ENCODE data around the gene TMEM150B.
"Not testable (repeated sequence)": the region's sequence is repeated elsewhere in the genome, so short reads cannot be mapped to it uniquely, and the experiment has no call there.

TMEM150B gene

DNA sequence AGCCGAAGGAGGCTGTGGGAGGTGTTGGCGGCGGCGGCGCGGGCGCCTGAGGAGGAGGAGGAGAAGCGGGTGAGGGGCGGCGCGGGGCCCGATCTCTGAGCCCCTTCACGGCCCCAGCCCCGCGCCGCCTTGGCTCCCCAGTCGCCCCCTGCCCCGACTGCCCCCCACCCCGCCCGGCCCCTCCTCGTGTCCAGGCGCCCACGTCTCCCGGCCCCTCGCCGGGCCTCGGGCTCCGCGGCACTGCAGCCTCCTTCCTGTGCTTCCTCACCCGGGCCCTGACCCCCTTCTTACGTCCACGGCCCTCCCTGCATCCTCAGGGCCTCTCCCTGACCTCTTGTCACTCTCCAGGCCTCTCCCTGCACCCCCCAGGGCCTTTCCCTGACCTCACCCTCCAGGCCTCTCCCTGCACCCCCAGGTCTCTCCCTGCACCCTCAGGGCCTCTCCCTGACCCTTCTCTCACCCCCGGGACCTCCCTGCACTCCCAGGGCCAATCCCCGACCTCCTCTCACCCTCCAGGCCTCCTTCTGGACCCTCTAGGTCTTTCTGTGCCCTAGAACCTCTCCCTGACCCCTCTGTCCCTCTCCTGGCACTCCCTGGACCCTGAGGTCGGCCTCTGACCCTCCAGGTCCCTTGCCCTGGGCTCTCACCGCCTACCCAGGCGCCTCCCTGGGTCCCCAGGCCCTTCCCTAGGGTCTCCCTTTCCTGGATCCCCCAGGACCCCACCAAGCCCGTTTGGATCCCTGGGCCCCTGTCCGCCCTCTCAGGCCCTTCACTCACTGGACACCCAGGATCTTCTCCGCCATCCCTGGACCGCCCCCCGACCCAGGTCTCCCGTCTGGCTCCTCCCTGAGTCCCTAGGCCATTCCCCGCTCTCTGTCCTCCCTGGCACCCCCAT is 15.0 kb upstream of the TMEM150B start:
- no peak for FAIRE-seq
- no peak for DNase-seq (ENCODE audit: low spot score)

DNA sequence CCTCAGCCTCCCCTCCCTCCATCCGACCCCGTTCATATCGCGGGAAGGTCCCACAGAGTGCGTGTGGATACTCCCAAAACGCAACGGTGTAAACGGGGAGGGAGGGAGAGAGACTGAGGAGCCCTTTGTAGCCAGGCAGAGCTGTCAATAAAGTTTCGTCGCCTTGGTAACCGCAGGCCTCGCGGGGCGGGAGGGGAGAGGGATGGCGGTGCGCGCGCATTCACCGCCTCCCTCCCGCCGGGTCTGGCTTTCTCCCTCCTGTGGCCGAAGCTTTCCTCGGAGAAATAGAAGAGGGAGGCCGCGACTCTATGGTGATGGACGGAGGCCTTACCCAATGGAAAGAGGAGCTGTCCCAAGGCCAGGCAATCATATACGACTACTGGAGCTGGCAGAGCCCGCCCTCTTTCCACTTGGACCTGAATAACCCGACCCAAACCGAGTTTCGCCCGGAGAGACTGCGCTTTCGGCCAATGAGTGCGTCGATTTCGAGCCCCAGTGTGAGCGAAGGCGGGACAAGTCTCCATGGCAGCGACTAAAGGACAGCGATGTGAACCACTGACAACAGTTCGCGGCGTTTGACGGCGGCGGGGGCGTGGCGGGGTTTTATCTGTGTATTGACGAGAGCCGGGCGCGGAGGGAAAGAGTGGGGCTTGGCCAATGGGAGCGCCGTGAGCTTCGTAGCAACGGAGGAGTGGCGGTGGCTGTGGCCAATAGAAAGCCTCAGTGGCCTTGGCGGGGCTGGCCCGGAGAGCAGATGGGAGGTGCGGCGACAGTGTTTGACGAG is 14.2 kb upstream of the TMEM150B start, which contains the start of gene KMT5C:
Gene KMT5C, plus strand, starts transcription at position 772 of the 784 bp plus-strand sequence. CDS start 2,061 bp downstream, outside the sequence.
- DNase-seq (ENCODE audit: low spot score): peak; percentile 98
- FAIRE-seq: peak; percentile 99

DNA sequence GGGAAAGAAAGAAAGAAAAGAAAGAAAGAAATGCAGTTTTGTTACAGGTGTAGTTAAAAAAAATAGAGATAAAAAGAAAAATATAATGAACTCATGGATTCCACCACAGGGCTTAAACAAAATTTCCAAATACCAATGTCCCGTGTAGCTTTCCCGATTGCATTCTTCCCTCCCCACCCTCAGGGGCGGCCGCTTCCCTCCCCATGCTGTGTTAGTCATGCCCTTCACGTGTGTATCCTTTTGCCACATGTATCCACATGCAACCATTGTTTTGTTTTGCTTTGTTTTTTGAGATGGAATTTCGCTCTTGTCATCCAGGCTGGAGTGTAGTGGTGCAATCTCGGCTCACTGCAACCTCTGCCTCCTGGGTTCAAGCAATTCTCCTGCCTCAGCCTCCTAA is 11.0 kb upstream of the TMEM150B start:
- FAIRE-seq (no peak), DNase-seq (ENCODE audit: low spot score) (no peak)

DNA sequence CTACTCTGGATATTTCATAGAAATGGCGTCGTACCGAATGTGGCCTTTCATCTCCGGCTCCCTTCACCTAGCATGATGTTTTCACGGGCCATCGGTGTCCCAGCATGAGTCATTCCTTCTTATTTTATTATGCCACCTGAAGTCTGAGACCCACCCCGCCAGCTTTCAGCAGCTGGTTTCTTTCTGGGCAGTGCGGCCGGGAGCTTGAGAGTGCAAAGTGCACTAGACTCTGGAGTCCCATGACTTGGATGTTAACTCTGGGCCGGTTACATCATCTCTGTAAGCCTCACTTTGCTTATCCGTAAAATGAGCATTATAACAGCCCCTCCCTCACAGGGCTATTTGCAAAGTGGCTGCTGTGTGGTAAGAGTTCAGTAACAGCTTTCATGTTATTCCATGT is 8.7 kb upstream of the TMEM150B start:
- no peak for FAIRE-seq
- DNase-seq (ENCODE audit: low spot score): no peak

DNA sequence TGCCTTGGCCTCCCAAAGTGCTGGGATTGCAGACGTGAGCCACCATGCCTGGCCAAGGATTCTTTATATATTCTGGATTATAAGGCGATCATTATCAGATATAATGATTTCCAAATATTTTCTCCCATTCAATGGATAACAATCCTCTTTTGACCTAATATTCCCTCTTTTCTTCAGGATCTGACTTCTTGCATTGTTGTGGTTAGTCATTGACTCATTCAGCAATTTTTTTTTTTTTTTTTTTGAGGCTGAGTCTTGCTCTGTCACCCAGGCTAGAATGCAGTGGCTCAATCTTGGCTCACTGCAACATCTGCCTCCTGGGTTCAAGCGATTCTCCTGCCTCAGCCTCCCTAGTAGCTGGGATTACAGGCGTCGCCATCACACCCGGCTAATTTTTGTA is 4.7 kb upstream of the TMEM150B start:
- DNase-seq (ENCODE audit: low spot score); FAIRE-seq: not testable (repeated sequence)

DNA sequence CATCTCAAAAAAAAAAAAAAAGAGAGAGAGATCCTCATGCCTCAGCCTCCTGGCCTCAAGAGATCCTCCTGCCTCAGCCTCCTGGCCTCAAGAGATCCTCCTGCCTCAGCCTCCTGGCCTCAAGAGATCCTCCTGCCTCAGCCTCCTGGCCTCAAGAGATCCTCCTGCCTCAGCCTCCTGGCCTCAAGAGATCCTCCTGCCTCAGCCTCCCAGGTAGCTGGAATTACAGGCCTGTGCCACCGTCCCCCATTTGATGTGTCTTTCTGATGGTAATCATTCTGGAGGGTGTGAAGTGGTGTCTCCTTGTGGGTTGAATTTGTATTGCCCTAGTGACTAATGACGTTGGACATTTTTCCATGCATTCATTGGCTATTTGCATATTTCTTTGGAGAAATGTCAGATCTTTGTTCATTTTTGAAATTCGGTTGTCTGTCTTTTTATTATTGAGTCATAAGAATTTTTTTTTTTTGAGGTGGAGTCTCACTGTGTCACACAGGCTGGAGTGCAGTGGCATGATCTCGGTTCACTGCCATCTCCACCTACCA is 3.7 kb upstream of the TMEM150B start:
- peak; percentile 35 for DNase-seq (ENCODE audit: low spot score)
- not testable (repeated sequence) for FAIRE-seq

DNA sequence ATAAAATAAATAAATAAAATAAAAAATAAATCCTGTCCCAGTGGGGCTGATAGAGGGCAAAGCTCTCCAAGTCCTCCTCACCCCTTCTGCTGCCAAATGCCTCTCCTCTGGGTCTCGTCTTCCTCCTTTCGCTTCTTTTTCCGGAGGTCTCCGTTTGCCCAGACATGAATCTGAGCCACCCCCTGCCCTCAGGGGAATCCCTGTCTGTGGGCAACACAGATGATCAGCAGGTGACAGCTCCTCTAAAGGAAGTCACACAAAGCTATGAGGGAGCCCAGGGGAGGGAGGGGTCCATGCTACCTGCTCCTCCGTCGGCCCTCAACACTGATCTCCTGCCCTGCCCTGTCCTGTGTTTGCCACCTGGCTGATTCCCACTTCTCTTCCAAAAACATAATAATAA is 479 bp downstream of the TMEM150B start:
- FAIRE-seq (no peak), DNase-seq (ENCODE audit: low spot score) (no peak)

DNA sequence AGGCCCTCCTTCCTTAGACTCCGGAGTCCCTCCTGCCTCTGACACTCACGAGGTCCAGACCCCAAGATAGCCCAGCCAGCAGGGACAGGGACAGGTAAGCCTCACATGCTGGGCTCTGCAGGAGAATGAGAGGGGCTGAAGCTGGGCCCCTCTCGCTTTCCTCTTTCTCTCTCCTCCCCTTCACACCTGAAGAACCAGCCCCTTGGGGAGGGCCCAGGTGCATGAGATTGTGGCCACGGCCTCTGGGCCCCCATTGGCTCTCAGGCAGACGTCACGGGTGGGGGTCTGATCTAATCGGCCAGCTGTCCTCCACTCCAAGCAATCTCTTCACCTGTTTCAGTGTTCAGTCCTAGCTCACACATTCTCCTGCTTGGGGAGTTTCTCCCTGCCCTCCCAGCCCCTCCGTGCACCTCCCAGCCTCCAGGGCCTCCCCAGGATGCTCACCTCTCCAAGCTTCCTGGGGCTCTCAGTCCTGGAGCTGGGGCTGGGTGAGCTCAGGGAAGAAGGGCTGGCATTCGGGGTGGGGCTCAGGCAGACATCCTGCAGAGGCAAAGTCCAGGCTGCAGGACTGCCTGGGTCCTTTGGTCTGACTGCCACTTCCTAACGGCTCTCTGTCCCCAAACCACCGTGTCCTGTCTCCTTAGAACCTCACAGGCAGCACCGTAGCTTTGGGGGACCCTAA is 2.8 kb downstream of the TMEM150B start:
- DNase-seq (ENCODE audit: low spot score): no peak
- FAIRE-seq: no peak

DNA sequence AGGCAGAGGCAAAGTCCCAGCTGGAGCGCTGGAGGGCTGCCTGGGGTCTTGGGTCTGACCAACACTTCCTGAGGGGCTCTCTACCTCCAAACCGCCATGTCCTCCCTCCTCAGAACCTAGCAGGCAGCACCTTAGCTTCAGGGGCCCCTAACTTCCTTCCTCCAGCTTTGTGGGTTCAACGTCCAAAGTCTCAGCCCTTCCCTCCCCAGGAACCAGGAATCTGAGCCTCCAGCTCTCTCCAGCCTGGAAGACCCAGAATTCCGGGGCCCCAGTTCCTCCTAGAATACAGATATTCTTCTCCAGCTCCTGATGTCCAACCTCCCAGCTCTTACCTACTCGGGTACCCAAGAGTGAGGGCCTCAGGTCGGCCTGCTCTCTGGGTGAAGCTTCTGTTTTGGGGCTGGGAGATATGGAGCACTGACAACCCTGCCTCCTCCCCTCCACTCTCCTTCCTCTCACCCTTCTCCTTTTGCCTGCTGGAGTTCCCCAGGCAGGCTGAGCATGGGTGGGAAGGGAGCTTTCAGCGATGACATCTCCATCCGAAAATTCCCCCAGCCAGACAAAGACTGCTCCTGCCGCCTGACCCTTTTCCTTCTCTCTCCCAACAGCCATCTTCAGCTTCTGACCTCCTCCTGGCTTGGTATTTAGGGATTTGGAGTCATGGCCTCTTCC is 3.5 kb downstream of the TMEM150B start:
- FAIRE-seq: no peak

DNA sequence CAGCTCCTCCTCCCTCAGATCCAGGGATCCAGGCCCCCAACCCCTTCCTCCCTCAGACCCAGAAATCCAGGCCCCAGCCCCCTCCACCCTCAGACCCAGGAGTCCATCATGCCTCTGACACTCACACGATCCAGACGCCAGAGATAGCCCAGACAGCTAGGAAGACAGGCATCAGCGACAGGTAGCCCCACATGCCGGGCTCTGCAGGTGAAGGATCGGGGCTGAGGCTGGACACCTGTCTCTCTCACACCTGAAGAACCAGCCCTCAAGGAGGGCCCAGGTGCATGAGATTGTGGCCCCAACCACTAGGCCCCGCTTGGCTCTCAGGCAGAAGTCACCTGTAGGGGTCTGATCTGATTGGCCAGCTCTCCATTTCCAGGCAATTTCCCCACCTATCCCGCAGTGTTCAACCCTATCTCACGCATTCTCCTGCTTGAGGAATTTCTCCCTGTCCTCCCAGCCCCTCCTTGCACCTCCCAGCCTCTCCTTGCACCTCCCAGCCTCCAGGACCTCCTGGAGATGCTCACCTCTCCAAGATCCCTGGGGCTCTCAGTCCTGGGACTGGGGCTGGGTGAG is 4.2 kb downstream of the TMEM150B start:
- FAIRE-seq (no peak), DNase-seq (ENCODE audit: low spot score) (no peak)

More for the DNA sequence above, 3.5 kb downstream of the TMEM150B start:
- no peak for DNase-seq (ENCODE audit: low spot score)

DNA sequence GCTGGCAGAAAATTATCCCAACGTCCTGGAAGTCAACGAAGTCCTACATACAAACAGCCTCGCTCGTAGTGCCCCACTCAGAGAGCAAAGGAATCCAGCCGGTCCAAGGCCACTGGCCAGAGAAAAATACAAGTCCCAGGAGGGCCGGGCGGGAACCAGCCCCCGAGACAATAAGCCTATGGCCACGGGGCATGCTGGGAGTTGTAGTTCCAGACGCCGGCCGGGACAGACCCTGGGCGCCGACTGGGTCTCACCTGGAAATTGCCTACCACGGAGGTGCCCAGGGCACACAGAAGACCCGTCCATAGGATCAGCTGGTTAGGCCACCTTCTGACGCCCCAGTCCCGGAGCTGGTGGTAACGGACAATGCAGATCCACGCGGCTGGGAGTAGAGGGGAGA is 5.4 kb downstream of the TMEM150B start:
- DNase-seq (ENCODE audit: low spot score) (peak; percentile 67), FAIRE-seq (no peak)

DNA sequence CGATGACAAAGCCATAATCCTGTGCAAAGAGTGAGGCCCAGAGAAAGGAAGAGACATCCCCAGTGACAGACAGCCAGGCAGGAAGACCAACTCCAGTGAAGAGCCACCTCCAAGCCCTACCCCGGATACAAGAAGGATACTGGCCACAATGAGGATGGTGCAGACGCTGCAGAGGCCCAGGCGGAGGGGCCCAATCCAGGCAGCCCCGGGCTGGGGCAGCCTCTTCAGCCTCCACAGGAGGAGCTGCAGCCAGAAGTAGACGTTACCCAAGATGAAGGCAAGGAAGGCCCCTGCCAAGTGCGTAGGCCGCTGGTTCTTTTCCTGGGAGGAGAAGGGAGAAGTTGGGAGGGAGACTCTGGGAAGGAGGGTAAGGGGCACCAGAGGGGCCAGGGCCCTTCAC is 8.5 kb downstream of the TMEM150B start:
- DNase-seq (ENCODE audit: low spot score) (no peak), FAIRE-seq (no peak)

DNA sequence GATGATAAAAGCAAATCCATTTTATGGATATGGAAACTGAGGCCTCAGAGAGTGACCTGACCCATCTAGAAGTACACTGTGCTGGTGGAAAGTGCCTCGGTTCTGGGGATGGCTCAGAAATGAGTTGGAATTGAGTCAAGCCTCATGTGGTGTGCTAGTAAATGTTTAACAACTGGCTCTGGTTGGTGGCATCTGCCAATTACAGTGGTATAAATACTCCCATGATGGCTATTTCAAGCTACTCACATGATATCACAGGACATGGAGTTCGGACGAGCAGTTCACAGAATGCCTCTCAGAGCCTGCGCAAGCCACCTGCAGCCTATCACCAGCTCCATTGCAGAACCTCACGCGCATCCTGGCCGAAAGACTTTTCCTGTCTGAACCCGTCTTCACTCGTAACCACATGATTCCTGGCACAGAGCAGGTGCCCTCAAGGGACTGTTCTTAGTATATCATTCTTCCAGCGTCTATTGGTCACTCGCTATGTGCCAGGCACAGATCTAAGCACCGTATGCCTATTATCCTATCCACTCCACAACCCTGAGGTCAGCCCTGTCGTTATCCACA is 9.1 kb downstream of the TMEM150B start:
- FAIRE-seq: no peak
- no peak for DNase-seq (ENCODE audit: low spot score)

DNA sequence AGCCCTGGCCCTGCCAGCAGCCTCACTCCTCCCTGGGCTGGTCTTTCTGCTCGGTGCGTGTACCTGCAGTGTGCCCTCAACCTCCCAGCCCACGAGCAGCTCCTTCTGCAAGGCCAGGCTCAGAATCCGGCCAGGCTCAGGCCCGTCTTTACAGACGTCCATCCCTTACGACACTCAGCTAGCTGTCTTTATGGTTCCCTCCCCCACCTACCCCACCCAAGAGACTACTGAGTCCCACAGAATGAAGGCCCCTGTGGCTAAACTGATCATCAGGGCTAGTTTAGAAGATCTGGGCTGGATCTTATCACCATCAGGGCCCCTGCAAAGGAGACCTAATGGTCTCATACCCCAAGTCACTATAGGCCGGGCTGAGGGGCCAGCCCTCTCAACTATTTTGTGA is 10.7 kb downstream of the TMEM150B start:
- no peak for DNase-seq (ENCODE audit: low spot score)
- FAIRE-seq: no peak

DNA sequence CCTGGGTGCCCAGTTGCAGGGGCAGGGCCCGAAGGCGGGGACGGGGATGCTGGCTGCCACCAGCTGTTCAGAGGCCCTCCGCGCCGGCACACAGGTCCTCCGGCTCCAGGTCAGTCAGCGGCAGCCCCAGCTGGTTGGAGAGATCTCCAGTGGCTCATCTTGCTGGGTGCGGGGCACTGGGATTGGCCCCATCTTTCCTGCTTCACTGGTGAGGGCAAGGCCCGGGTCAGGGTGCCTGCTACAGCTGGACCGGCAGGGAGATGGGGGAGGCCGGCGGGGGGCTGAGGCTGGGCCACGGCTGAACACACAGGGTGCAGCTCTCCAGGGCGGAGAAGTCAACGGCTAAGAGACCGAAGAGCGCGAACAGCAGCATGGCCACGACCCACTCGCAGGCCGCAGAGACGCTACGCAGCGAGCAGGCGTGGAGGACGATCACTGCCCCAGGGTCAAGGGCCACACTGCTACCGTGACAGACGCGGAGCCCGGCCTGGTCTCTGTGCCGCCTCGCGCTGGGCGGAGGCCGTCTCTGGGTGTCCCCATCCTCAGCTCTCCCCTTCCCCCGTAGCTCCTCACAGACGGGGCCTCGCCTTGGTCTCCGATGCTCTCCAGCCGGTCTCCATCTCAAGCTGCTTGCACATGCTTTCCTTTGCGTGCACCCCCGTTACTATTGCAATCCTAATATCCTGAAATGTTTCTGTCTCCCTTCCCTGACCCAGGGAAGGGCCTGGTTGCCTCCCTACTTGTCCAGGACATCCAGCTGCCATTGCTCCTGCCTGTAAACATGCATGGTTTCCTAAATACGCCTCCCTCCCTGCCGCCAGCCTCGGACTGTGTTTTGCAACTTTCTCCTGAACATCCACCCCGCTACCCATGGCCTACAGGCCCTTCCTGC is 12.3 kb downstream of the TMEM150B start:
- FAIRE-seq (no peak), DNase-seq (ENCODE audit: low spot score) (no peak)

DNA sequence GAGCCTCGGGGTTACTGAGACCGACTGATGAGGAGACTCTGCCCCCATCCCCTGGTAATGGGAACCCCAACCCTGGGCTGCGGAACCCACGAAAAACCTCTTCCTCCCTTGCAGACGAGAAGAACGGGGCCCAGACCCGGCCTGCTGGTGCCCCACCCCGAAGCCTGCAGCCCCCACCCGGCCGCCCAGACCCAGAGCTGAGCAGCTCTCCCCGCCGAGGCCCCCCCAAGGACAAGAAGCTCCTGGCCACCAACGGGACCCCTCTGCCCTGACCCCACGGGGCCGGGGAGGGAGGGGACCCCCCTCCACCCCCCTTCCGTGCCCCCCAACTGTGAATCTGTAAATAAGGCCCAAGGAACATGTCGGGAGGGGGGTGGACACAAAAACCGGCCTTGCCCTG is 13.3 kb downstream of the TMEM150B start:
- DNase-seq (ENCODE audit: low spot score) (no peak), FAIRE-seq (no peak)

DNA sequence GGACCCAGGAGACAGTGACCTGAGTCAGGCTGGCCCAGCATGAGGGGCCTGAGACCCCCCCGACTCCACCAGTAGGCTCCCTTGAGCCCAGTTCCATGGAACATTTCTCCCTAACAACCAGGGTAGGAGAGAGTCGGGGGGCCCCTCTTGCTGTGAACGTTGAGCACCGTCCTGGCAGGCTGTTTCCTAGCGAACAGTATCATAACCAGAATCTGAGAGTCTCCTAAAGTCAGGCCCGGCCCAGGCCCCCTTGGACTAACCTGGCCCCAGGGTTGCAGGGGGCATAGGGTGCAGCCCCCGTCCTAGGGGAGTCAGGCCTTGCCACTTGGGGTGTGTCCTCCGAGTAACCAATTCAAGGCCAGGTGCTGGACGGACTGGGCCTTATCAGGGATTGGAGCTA is 13.7 kb downstream of the TMEM150B start:
- no peak for FAIRE-seq
- DNase-seq (ENCODE audit: low spot score): no peak

DNA sequence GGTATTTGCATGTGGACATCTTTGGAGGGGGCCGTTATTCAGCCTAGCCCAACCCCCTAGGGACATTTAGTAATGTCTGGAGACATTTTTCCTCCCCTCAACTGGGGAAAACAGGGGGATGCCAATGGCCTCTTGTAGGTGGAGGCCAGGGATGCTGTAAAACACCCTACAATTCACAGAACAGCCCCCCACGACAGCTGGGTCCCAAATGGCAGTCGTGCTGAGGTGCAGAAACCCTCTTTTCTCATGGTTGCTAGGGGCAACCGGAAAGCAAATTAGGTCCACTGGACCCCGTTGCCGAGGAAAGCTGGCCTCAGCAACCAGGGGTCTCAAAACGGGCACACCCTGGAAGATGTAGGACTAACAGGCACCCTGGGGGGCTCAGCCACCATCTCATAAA is 14.6 kb downstream of the TMEM150B start:
- DNase-seq (ENCODE audit: low spot score) (no peak), FAIRE-seq (no peak)

DNA sequence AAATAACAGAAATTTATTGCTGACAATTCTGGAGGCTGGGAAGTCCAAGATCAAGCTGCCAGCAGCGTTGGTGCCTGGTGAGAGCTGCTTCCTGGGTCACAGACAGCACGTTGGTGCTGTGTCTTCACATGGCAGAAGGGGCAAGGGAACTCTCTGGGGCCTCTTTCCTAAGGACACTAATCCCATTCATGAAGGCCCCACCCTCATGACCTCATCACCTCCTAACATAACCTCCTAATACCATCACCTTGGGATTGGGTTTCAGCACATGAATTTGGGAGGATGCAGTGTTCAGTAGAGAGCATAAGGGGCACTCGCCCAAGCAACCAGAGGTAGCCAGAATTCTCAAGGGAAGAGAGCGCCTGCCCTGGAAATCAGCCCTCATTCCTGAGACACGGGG is 15.7 kb downstream of the TMEM150B start:
- DNase-seq (ENCODE audit: low spot score) (no peak), FAIRE-seq (no peak)

Data from urothelium cell line (cell line).